OCI-LY7 (cell line): ENCODE data around the gene ZNF532. TPM values are rescaled to one million over a fixed set of nuclear protein-coding genes. Genes with fewer than 3 reads are reported as not detected.

Experiments
- BruUV-seq: library from RNA; stranded (reverse); fragments of 400-500 nt; replicated peaks from 2 replicates; lab custom pipeline; 2021; lab: Mats Ljungman, UMichigan
- CTCF ChIA-PET: fragments of 300-600 bp; sonication (Branson Sonifier 250); formaldehyde crosslinking; loops from one replicate; lab custom pipeline; 2022; ENCODE audit warnings: antibody characterized with exemption; ENCODE audit not compliant: unreplicated experiment; lab: Charles Lee
- POLR2A ChIA-PET: fragments of 300-600 bp; sonication (Branson Sonifier 250); formaldehyde crosslinking; loops from one replicate; lab custom pipeline; 2022; ENCODE audit warnings: antibody characterized with exemption; lab: Charles Lee
- DNase-seq: peaks from one replicate; pipeline ENCODE4 v3.0.0-alpha.2; 2015; ENCODE audit warnings: low spot score
- H2AFZ ChIP-seq: fragments of 200-600 bp; sonication (generic), shearing (Covaris generic); 2 replicates; pipeline ENCODE4 v1.6.1; 2014; ENCODE audit warnings: mild to moderate bottlenecking, antibody characterized with exemption, low read length, moderate library complexity
- H3K27ac ChIP-seq: fragments of 200-600 bp; sonication (generic); 2 replicates; pipeline ENCODE4 v1.5.1; 2014; ENCODE audit warnings: mixed run types, low read depth, mild to moderate bottlenecking, moderate library complexity, low read length, inconsistent platforms; ENCODE audit not compliant: poor library complexity, severe bottlenecking
- H3K36me3 ChIP-seq: fragments of 200-600 bp; sonication (generic); 2 replicates; pipeline ENCODE4 v1.6.1; 2014; ENCODE audit warnings: mild to moderate bottlenecking, antibody characterized with exemption, low read length, moderate library complexity, mixed read lengths; ENCODE audit not compliant: insufficient read depth
- H3K4me1 ChIP-seq: fragments of 200-600 bp; sonication (generic); 2 replicates; pipeline ENCODE4 v1.5.1; 2014; ENCODE audit warnings: mild to moderate bottlenecking, low read length; ENCODE audit not compliant: insufficient read depth, poor library complexity, severe bottlenecking
- H3K4me2 ChIP-seq: fragments of 200-600 bp; sonication (generic); 2 replicates; pipeline ENCODE4 v1.6.1; 2014; ENCODE audit warnings: mild to moderate bottlenecking, low read length
- H3K4me3 ChIP-seq: fragments of 200-600 bp; sonication (generic); 2 replicates; pipeline ENCODE4 v1.5.1; 2014; ENCODE audit warnings: mild to moderate bottlenecking, low read depth, low read length; ENCODE audit not compliant: poor library complexity, severe bottlenecking
- H3K79me2 ChIP-seq: fragments of 200-600 bp; sonication (generic); 2 replicates; pipeline ENCODE4 v1.6.1; 2016; ENCODE audit warnings: low read depth, mild to moderate bottlenecking, low read length, moderate library complexity, mixed read lengths; ENCODE audit not compliant: insufficient read depth
- H3K9me2 ChIP-seq: fragments of 200-600 bp; sonication (generic); 2 replicates; pipeline ENCODE4 v1.6.1; 2016; ENCODE audit warnings: mild to moderate bottlenecking, low read length, mixed read lengths; ENCODE audit not compliant: insufficient read depth
- H3K9me3 ChIP-seq: fragments of 200-600 bp; sonication (generic); 2 replicates; pipeline ENCODE4 v1.6.1; 2014; ENCODE audit warnings: mild to moderate bottlenecking, mixed run types, low read length, mixed read lengths
- H4K20me1 ChIP-seq: fragments of 200-600 bp; sonication (generic); 2 replicates; pipeline ENCODE4 v1.6.1; 2014; ENCODE audit warnings: mild to moderate bottlenecking, antibody characterized with exemption, low read length, moderate library complexity, mixed read lengths; ENCODE audit not compliant: insufficient read depth
- CTCF ChIP-seq: fragments of 200-600 bp; sonication (generic); conservative IDR thresholded peaks from 2 replicates; pipeline ENCODE4 v1.5.1; 2014; ENCODE audit warnings: mild to moderate bottlenecking, antibody characterized with exemption, low read length, moderate library complexity, mixed read lengths
- EZH2phosphoT487 ChIP-seq: fragments of 200-600 bp; sonication (generic); IDR thresholded peaks from 2 replicates; pipeline ENCODE4 v1.6.1; 2018; ENCODE audit warnings: low read depth, borderline replicate concordance, mild to moderate bottlenecking, mixed run types, antibody characterized with exemption, low read length, moderate library complexity, mixed read lengths
- intact Hi-C: fragments of 100-400 bp; cut with micrococcal nuclease; formaldehyde crosslinking; loops from one replicate; pipeline ENCODE4 v1.10.0; 2022; ENCODE audit not compliant: unreplicated experiment
- total RNA-seq, 2 experiments: library from RNA; depleted of rRNA in 1 of 2; stranded (reverse); fragments of >200 nt in 1 of 2; shearing (Covaris generic) in 1 of 2; gene quantifications; 2 replicates each; pipeline ENCODE4 v1.2.3, GENCODE V29; 2014 to 2022

Gene ZNF532
- total RNA-seq, 2 experiments from 2014 or later: 10.4 to 18.7 TPM

- Histone ChIP-seq H3K79me2 (no peaks in the 10 kb centered on the region), H3K4me3 (no peak overlapping the region), H2AFZ (no peak overlapping the region), H3K9me3 (no peaks in the 10 kb centered on the region), H3K36me3 (peaks cover 23% of the 10 kb centered on the region), H3K4me1 (no peaks in the 10 kb centered on the region), H3K9me2 (no peaks in the 10 kb centered on the region), H4K20me1 (no peaks in the 10 kb centered on the region), H3K4me2 (no peak overlapping the region), H3K27ac (no peak overlapping the region)
- intact Hi-C loops: no loop called here
- no peak for DNase-seq
- no TSS peak for BruUV-seq
- TF ChIP-seq CTCF (no peak), EZH2phosphoT487 (no peak)
- ChIA-PET CTCF (no interaction called here), POLR2A (no interaction called here)
These were observed 114.2 kb downstream of the ZNF532 start for GRCh38 chr18:58978916-58979315.

- POLR2A ChIA-PET: interaction anchor here (0.6 kb wide), 1 partner anchor 20 kb away, joined by 7 read pairs; no protein-coding TSS in a partner anchor
- CTCF ChIA-PET: no interaction called here
These were observed 114.9 kb downstream of the ZNF532 start for GRCh38 chr18:58979615-58980014.

More at GRCh38 chr18:58979615-58980014, 114.9 kb downstream of the ZNF532 start:
- Histone ChIP-seq H3K9me3 (no peaks in the 10 kb centered on the region), H3K36me3 (peaks cover 23% of the 10 kb centered on the region), H3K4me2 (no peak overlapping the region), H4K20me1 (no peaks in the 10 kb centered on the region), H2AFZ (no peak overlapping the region), H3K4me3 (no peak overlapping the region), H3K9me2 (no peaks in the 10 kb centered on the region), H3K79me2 (no peaks in the 10 kb centered on the region), H3K4me1 (no peaks in the 10 kb centered on the region), H3K27ac (no peak overlapping the region)
- no TSS peak for BruUV-seq
- TF ChIP-seq CTCF (no peak), EZH2phosphoT487 (no peak)
- intact Hi-C loops: no loop called here
- DNase-seq: no peak
